AG04449 (cell line): ENCODE measurements around the gene PPARG.
"Not testable (repeated sequence)": the region's sequence is repeated elsewhere in the genome, so short reads cannot be mapped to it uniquely, and the experiment has no call there.

Experiments
- CTCF ChIA-PET: fragments of 350-600 bp; formaldehyde crosslinking; extraction: SDS; loops from one replicate; lab custom pipeline; 2021; ENCODE audit warnings: antibody characterized with exemption; lab: Yijun Ruan, JAX
- POLR2A ChIA-PET: fragments of 400-600, 350-600 bp; formaldehyde crosslinking; extraction: SDS; loops from one replicate; lab custom pipeline; 2020; ENCODE audit warnings: antibody characterized with exemption, inconsistent platforms; lab: Yijun Ruan, JAX
- DNase-seq: peaks from one replicate; pipeline ENCODE4 v3.0.0-alpha.2; 2010; ENCODE audit warnings: low read depth, low spot score
- H3K4me3 ChIP-seq: 2 replicates; pipeline ENCODE4 v1.5.1; 2011; ENCODE audit warnings: low read depth, mild to moderate bottlenecking, control low read depth, low read length
- CTCF ChIP-seq: IDR thresholded peaks from one replicate; pipeline ENCODE4 v1.5.1; 2011; ENCODE audit warnings: mild to moderate bottlenecking, moderate library complexity, low read length, control low read depth, inconsistent platforms; ENCODE audit not compliant: insufficient read depth; ENCODE audit errors: missing control alignments

The PPARG gene

GRCh38 chr3:12443781-12444522, 155.1 kb downstream of the PPARG start:
- ChIA-PET CTCF (no interaction called here), POLR2A (no interaction called here)
- TF ChIP-seq CTCF, result no peak
- no peak overlapping the region for H3K4me3 ChIP-seq
- no peak for DNase-seq

GRCh38 chr3:12444582-12445471, 156.0 kb downstream of the PPARG start:
- CTCF ChIA-PET, result no interaction called here
- TF ChIP-seq CTCF, result no peak

GRCh38 chr3:12445523-12446240, 156.8 kb downstream of the PPARG start:
- H3K4me3 ChIP-seq, result no peak overlapping the region
- CTCF ChIA-PET, result no interaction called here
- POLR2A ChIA-PET, result no interaction called here
- DNase-seq, result no peak
- TF ChIP-seq CTCF, result no peak

More at GRCh38 chr3:12444582-12445471, 156.0 kb downstream of the PPARG start:
- POLR2A ChIA-PET, result no interaction called here
- H3K4me3 ChIP-seq, result no peak overlapping the region
- DNase-seq, result no peak

GRCh38 chr3:12446298-12446697, 157.4 kb downstream of the PPARG start:
- POLR2A ChIA-PET, result no interaction called here
- H3K4me3 ChIP-seq, result no peak overlapping the region
- no peak for DNase-seq
- CTCF ChIA-PET, result no interaction called here
- TF ChIP-seq CTCF, result no peak

GRCh38 chr3:12447075-12447474, 158.2 kb downstream of the PPARG start:
- CTCF ChIA-PET, result interaction anchor here (1.8 kb wide), 1 partner anchor 312 kb away, joined by 4 read pairs; no protein-coding TSS in a partner anchor
- H3K4me3 ChIP-seq, result no peak overlapping the region
- POLR2A ChIA-PET, result no interaction called here
- DNase-seq, result no peak
- no peak for TF ChIP-seq CTCF

- CTCF ChIA-PET, result interaction anchor here (1.8 kb wide), 1 partner anchor 314 kb away, joined by 4 read pairs; no protein-coding TSS in a partner anchor
Observed at GRCh38 chr3:12448404-12449202, 159.7 kb downstream of the PPARG start.

More at GRCh38 chr3:12448404-12449202, 159.7 kb downstream of the PPARG start:
- not testable (repeated sequence) for DNase-seq, H3K4me3 ChIP-seq
- POLR2A ChIA-PET, result interaction anchor here (0.6 kb wide), 1 partner anchor 9 kb away, joined by 3 read pairs; no protein-coding TSS in a partner anchor
